GM12864 (cell line): Measurements from ENCODE around the gene EHF.
"Not testable (repeated sequence)": the region's sequence is repeated elsewhere in the genome, so short reads cannot be mapped to it uniquely, and the experiment has no call there.

ENCODE experiments used
- DNase-seq: peaks from one replicate; pipeline ENCODE4 v3.0.0-alpha.2; 2011; ENCODE audit warnings: low read depth
- H3K4me3 ChIP-seq: 2 replicates; pipeline ENCODE4 v1.5.1; 2011; ENCODE audit warnings: mild to moderate bottlenecking, low read depth, low read length, control low read depth
- TF ChIP-seq, protein P1 (sequence below): IDR thresholded peaks from 2 replicates; pipeline ENCODE4 v1.5.1; 2011; ENCODE audit warnings: low read depth, mild to moderate bottlenecking, moderate library complexity, low read length, control low read depth, inconsistent platforms; ENCODE audit errors: missing control alignments

Gene EHF

GRCh38 chr11:34683396-34683795, 62.5 kb downstream of the EHF start:
- DNase-seq = no peak
- no peak overlapping the region for H3K4me3 ChIP-seq
- TF ChIP-seq, protein P1, sequence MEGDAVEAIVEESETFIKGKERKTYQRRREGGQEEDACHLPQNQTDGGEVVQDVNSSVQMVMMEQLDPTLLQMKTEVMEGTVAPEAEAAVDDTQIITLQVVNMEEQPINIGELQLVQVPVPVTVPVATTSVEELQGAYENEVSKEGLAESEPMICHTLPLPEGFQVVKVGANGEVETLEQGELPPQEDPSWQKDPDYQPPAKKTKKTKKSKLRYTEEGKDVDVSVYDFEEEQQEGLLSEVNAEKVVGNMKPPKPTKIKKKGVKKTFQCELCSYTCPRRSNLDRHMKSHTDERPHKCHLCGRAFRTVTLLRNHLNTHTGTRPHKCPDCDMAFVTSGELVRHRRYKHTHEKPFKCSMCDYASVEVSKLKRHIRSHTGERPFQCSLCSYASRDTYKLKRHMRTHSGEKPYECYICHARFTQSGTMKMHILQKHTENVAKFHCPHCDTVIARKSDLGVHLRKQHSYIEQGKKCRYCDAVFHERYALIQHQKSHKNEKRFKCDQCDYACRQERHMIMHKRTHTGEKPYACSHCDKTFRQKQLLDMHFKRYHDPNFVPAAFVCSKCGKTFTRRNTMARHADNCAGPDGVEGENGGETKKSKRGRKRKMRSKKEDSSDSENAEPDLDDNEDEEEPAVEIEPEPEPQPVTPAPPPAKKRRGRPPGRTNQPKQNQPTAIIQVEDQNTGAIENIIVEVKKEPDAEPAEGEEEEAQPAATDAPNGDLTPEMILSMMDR = no peak

GRCh38 chr11:34685864-34686263, 65.0 kb downstream of the EHF start:
- H3K4me3 ChIP-seq = no peak overlapping the region
- no peak for DNase-seq
- TF ChIP-seq, protein P1 = no peak

DNA sequence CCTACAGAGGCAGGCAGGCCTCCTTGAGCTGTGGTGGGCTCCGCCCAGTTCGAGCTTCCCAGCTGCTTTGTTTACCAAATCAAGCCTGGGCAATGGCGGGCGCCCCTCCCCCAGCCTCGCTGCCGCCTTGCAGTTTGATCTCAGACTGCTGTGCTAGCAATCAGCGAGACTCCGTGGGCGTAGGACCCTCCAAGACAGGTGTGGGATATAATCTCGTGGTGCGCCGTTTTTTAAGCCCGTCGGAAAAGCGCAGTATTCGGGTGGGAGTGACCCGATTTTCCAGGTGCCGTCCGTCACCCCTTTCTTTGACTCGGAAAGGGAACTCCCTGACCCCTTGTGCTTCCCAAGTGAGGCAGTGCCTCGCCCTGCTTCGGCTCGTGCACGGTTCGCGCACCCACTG, 71.4 kb downstream of the EHF start:
- not testable (repeated sequence) for DNase-seq, H3K4me3 ChIP-seq

DNA sequence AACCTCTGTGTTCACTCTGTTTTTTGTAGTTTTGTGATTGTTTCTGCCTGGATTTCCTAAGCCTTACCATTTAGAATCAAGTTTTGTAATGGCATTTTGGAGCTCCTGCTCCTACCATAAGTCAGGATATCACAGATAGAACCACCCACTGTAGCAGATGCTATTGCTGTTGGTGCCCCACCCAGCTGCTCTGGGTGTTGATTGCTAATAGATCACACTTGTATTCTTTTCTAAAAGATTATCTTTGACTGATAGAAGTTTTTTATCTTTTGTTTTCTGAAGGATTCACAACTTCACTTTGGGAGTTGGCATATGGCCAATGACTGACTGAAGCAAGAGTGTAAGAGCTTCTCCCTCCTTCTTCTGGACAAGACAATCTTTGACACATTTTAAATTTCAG, 76.0 kb downstream of the EHF start:
- no peak overlapping the region for H3K4me3 ChIP-seq
- TF ChIP-seq, protein P1 = no peak
- no peak for DNase-seq

- H3K4me3 ChIP-seq = no peak overlapping the region
- TF ChIP-seq, protein P1 = no peak
- DNase-seq = no peak
These were observed 86.0 kb downstream of the EHF start for GRCh38 chr11:34706709-34707461.

DNA sequence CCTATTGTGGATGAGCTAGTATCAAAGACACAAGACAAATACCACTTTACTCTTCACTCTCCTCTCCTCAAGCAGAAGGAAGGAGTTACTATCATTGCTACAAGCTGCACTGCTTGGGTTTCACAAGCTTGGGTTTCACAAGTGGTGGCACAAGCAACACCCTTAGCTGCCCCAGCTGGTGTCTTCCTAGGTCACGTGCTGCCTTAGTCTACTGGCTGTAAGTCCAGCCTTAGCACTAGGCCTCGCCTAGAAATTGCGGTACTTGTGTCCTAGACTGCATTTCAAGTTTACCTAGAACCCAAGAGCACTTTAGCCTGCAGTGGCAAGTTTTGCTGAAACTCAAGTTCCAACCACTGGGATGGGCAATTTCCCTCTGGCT, 86.6 kb downstream of the EHF start:
- TF ChIP-seq, protein P1 = no peak
- no peak for DNase-seq
- H3K4me3 ChIP-seq = no peak overlapping the region
